ENCODE data around the gene CACNB4.

DNA sequence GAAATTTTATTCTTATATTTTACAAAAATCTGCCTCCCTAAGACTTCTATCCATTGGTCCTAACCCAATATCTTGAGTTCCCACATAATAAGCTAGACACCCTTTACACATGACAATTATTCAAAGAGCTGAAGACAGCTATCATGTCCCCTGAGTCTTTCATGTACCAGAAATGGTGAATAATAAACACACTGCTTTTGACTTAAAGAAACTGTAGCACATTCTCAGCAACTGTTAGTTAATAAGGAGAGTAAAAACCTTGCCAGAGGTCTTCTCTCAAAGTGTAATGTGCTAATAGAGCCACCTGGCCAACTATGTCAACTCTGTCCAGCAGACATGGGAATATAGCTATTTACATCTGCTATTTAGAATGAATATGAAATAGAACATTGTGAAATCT, 160.9 kb downstream of the CACNB4 start:
- TF ChIP-seq, protein P1, sequence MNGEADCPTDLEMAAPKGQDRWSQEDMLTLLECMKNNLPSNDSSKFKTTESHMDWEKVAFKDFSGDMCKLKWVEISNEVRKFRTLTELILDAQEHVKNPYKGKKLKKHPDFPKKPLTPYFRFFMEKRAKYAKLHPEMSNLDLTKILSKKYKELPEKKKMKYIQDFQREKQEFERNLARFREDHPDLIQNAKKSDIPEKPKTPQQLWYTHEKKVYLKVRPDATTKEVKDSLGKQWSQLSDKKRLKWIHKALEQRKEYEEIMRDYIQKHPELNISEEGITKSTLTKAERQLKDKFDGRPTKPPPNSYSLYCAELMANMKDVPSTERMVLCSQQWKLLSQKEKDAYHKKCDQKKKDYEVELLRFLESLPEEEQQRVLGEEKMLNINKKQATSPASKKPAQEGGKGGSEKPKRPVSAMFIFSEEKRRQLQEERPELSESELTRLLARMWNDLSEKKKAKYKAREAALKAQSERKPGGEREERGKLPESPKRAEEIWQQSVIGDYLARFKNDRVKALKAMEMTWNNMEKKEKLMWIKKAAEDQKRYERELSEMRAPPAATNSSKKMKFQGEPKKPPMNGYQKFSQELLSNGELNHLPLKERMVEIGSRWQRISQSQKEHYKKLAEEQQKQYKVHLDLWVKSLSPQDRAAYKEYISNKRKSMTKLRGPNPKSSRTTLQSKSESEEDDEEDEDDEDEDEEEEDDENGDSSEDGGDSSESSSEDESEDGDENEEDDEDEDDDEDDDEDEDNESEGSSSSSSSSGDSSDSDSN (IDR thresholded peaks at IDR 0.05; ENCODE audit: borderline replicate concordance in 1 of 2, low read depth in 2 of 2, low read length in 2 of 2): no peak
- TF ChIP-seq SIN3A (IDR thresholded peaks at IDR 0.05; ENCODE audit: borderline replicate concordance in 2 of 2, control insufficient read depth in 1 of 2, low read depth in 2 of 2, low read length in 2 of 2) (no peak), EP300 (IDR thresholded peaks at IDR 0.05; ENCODE audit: low read length) (no peak), PCBP2 (IDR thresholded peaks at IDR 0.05; ENCODE audit: low read depth, low read length, poor library complexity, severe bottlenecking) (no peak), CREB1 (IDR thresholded peaks at IDR 0.05) (no peak), CREB1 (CRISPR knock-in tag; IDR thresholded peaks at IDR 0.05) (no peak)

All from K562 (cell line).